BLaER1 treated with 17β-estradiol and CSF1 and Interleukin-3, amounts not matched to agents 10 nM and 100 nM (cell line): Measurements from ENCODE around the gene CCDC92.

Experiments used
- H3K27ac ChIP-seq, 11 experiments: shearing (Covaris generic); formaldehyde crosslinking; 2 replicates each; pipeline ENCODE4 v1.8.1; 2022
- H3K27me3 ChIP-seq, 11 experiments: shearing (Covaris generic); formaldehyde crosslinking; 2 replicates each; pipeline ENCODE4 v1.8.1; 2022
- H3K36me3 ChIP-seq, 11 experiments: shearing (Covaris generic); formaldehyde crosslinking; 2 replicates each; pipeline ENCODE4 v1.8.1; 2022
- H3K4me1 ChIP-seq, 10 experiments: shearing (Covaris generic); formaldehyde crosslinking; 2 replicates each; pipeline ENCODE4 v1.8.1; 2022
- H3K4me2 ChIP-seq, 11 experiments: shearing (Covaris generic); formaldehyde crosslinking; 2 replicates each; pipeline ENCODE4 v1.8.1; 2022
- H3K4me3 ChIP-seq, 10 experiments: shearing (Covaris generic); formaldehyde crosslinking; 2 replicates each; pipeline ENCODE4 v1.8.1; 2022
- H3K9ac ChIP-seq, 11 experiments: shearing (Covaris generic); formaldehyde crosslinking; 2 replicates each; pipeline ENCODE4 v1.8.1; 2022
- H3K9me3 ChIP-seq, 11 experiments: shearing (Covaris generic); formaldehyde crosslinking; replicated peaks in 1 of 11; 2 replicates each; pipeline ENCODE4 v1.8.1; 2022
- H4K20me1 ChIP-seq, 11 experiments: shearing (Covaris generic); formaldehyde crosslinking; 2 replicates each; pipeline ENCODE4 v1.8.1; 2022
- Cebpa-rat ChIP-seq, 11 experiments: shearing (Covaris generic); IDR thresholded peaks; 2 replicates each; pipeline ENCODE4 v1.8.1; 2022

Gene CCDC92

GRCh38 chr12:123956249-123956648 is 16.4 kb downstream of the CCDC92 start:
- no peak for TF ChIP-seq Cebpa-rat (IDR thresholded peaks at IDR 0.05)
- no peak overlapping the region for H3K9ac ChIP-seq
- no peak overlapping the region for H3K4me3 ChIP-seq
- H3K4me1 ChIP-seq = peaks cover 0 to 11% (median 6%) of the 10 kb centered on the region in 10 experiments; a peak in 8 of 20 replicates
- no peaks in the 10 kb centered on the region for H3K27me3 ChIP-seq
- peaks cover 0 to 29% (median 0%) of the 10 kb centered on the region in 11 experiments; a peak in 7 of 22 replicates for H4K20me1 ChIP-seq
- H3K27ac ChIP-seq = no peak overlapping the region
- H3K36me3 ChIP-seq = 0 out of 22 replicates have a peak, but pooled peaks cover 0 to 6% (median 0%) of the 10 kb centered on the region in 11 experiments
- no peaks in the 10 kb centered on the region for H3K9me3 ChIP-seq
- no peak overlapping the region for H3K4me2 ChIP-seq

- TF ChIP-seq Cebpa-rat (IDR thresholded peaks at IDR 0.05) = no peak
- peaks cover 0 to 13% (median 7%) of the 10 kb centered on the region in 10 experiments; a peak in 9 of 20 replicates for H3K4me1 ChIP-seq
- no peak overlapping the region for H3K27ac ChIP-seq
- H3K36me3 ChIP-seq = 0 out of 22 replicates have a peak, but pooled peaks cover 0 to 3% (median 0%) of the 10 kb centered on the region in 11 experiments
- H4K20me1 ChIP-seq = peaks cover 0 to 28% (median 8%) of the 10 kb centered on the region in 11 experiments; a peak in 9 of 22 replicates
- H3K27me3 ChIP-seq = no peaks in the 10 kb centered on the region
- no peak overlapping the region for H3K4me2 ChIP-seq
- no peak overlapping the region for H3K4me3 ChIP-seq
- no peak overlapping the region for H3K9ac ChIP-seq
- H3K9me3 ChIP-seq = no peaks in the 10 kb centered on the region
These were observed 17.8 kb downstream of the CCDC92 start for GRCh38 chr12:123954647-123955350.

- Histone ChIP-seq H3K4me3 (no peak overlapping the region), H3K27ac (no peak overlapping the region), H3K36me3 (peaks cover 0 to 21% (median 0%) of the 10 kb centered on the region in 11 experiments; a peak in 3 of 22 replicates), H4K20me1 (peaks cover 0 to 40% (median 5%) of the 10 kb centered on the region in 11 experiments; a peak in 10 of 22 replicates), H3K4me2 (peak overlapping the region in 7 of 11 experiments; percentile 8 to 35 (median 14); a peak in 6 of 22 replicates), H3K9ac (no peak overlapping the region), H3K9me3 (no peaks in the 10 kb centered on the region), H3K4me1 (peaks cover 0 to 13% (median 5%) of the 10 kb centered on the region in 10 experiments; a peak in 8 of 20 replicates), H3K27me3 (no peaks in the 10 kb centered on the region)
- TF ChIP-seq Cebpa-rat (IDR thresholded peaks at IDR 0.05) = no peak
These were observed 20.6 kb downstream of the CCDC92 start for GRCh38 chr12:123952037-123952436.

GRCh38 chr12:123951467-123951866 is 21.2 kb downstream of the CCDC92 start:
- H3K4me1 ChIP-seq = peaks cover 0 to 13% (median 5%) of the 10 kb centered on the region in 10 experiments; a peak in 8 of 20 replicates
- H3K9me3 ChIP-seq = no peaks in the 10 kb centered on the region
- no peak overlapping the region for H3K9ac ChIP-seq
- H3K36me3 ChIP-seq = peaks cover 0 to 21% (median 0%) of the 10 kb centered on the region in 11 experiments; a peak in 3 of 22 replicates
- peaks cover 0 to 46% (median 5%) of the 10 kb centered on the region in 11 experiments; a peak in 10 of 22 replicates for H4K20me1 ChIP-seq
- H3K4me2 ChIP-seq = no peak overlapping the region
- no peaks in the 10 kb centered on the region for H3K27me3 ChIP-seq
- no peak overlapping the region for H3K4me3 ChIP-seq
- H3K27ac ChIP-seq = no peak overlapping the region
- TF ChIP-seq Cebpa-rat (IDR thresholded peaks at IDR 0.05) = no peak

GRCh38 chr12:123950476-123951349 is 21.9 kb downstream of the CCDC92 start:
- H4K20me1 ChIP-seq = peaks cover 0 to 53% (median 5%) of the 10 kb centered on the region in 11 experiments; a peak in 10 of 22 replicates
- peaks cover 0 to 26% (median 0%) of the 10 kb centered on the region in 11 experiments; a peak in 3 of 22 replicates for H3K36me3 ChIP-seq
- no peak overlapping the region for H3K4me3 ChIP-seq
- no peaks in the 10 kb centered on the region for H3K9me3 ChIP-seq
- H3K4me1 ChIP-seq = peaks cover 0 to 13% (median 5%) of the 10 kb centered on the region in 10 experiments; a peak in 8 of 20 replicates
- H3K27me3 ChIP-seq = no peaks in the 10 kb centered on the region
- peak overlapping the region in 1 of 11 experiments; percentile 12; a peak in 1 of 22 replicates for H3K4me2 ChIP-seq
- TF ChIP-seq Cebpa-rat (IDR thresholded peaks at IDR 0.05) = no peak
- no peak overlapping the region for H3K9ac ChIP-seq
- H3K27ac ChIP-seq = no peak overlapping the region

GRCh38 chr12:123949770-123950165 is 22.9 kb downstream of the CCDC92 start:
- H3K4me3 ChIP-seq = no peak overlapping the region
- no peak overlapping the region for H3K27ac ChIP-seq
- no peaks in the 10 kb centered on the region for H3K27me3 ChIP-seq
- peaks cover 0 to 60% (median 7%) of the 10 kb centered on the region in 11 experiments; a peak in 10 of 22 replicates for H4K20me1 ChIP-seq
- no peak overlapping the region for H3K9ac ChIP-seq
- no peak for TF ChIP-seq Cebpa-rat (IDR thresholded peaks at IDR 0.05)
- no peaks in the 10 kb centered on the region for H3K9me3 ChIP-seq
- H3K4me2 ChIP-seq = no peak overlapping the region
- peaks cover 0 to 13% (median 6%) of the 10 kb centered on the region in 10 experiments; a peak in 8 of 20 replicates for H3K4me1 ChIP-seq
- peaks cover 0 to 35% (median 4%) of the 10 kb centered on the region in 11 experiments; a peak in 6 of 22 replicates for H3K36me3 ChIP-seq

- no peak for TF ChIP-seq Cebpa-rat (IDR thresholded peaks at IDR 0.05)
These were observed 23.5 kb downstream of the CCDC92 start for GRCh38 chr12:123948796-123949769.

More at GRCh38 chr12:123948796-123949769, 23.5 kb downstream of the CCDC92 start:
- Histone ChIP-seq H3K9me3 (peaks cover 0 to 4% (median 0%) of the 10 kb centered on the region in 11 experiments; a peak in 1 of 22 replicates), H3K9ac (no peak overlapping the region), H3K27ac (no peak overlapping the region), H3K4me1 (peaks cover 1 to 13% (median 9%) of the 10 kb centered on the region in 10 experiments; a peak in 15 of 20 replicates), H3K4me3 (no peak overlapping the region), H4K20me1 (peaks cover 0 to 54% (median 7%) of the 10 kb centered on the region in 11 experiments; a peak in 10 of 22 replicates), H3K27me3 (no peaks in the 10 kb centered on the region), H3K4me2 (no peak overlapping the region), H3K36me3 (peaks cover 0 to 42% (median 4%) of the 10 kb centered on the region in 11 experiments; a peak in 7 of 22 replicates)
